Limb (tissue), 2 donors: ENCODE measurements around the gene ARHGAP19.
"Not testable (repeated sequence)": the region's sequence is repeated elsewhere in the genome, so short reads cannot be mapped to it uniquely, and the experiment has no call there.

ENCODE experiments used
- DNase-seq, 2 donors: peaks; one replicate each; pipeline ENCODE4 v3.0.0-alpha.2; 2016; ENCODE audit errors: extremely low spot score in 2 of 2

ARHGAP19 gene

GRCh38 chr10:97279121-97279815 is 13.2 kb downstream of the ARHGAP19 start:
- DNase-seq: no peak

- DNase-seq: peak in 1 of 2 donors; percentile 91
Measured at GRCh38 chr10:97278491-97278989, 13.9 kb downstream of the ARHGAP19 start.

- DNase-seq: no peak
Measured at GRCh38 chr10:97277551-97277950, 14.9 kb downstream of the ARHGAP19 start.

DNA sequence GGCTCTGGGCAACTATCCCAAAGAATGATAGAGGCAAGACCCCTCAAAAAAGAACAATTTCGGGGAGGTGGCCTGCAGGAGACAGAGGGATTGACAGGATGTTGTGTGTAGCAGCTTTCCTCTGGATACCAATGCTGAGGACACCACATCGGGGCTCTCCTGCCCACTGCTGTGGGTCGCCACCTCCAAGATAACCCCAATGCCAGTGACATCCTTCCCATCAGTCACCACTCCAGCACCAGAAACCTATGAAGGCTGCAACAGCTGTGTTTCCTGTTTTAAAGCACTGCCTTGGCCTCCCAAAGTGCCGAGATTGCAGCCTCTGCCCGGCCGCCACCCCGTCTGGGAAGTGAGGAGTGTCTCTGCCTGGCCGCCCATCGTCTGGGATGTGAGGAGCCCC is 17.6 kb downstream of the ARHGAP19 start:
- DNase-seq: no peak

GRCh38 chr10:97273700-97274099 is 18.7 kb downstream of the ARHGAP19 start:
- DNase-seq: no peak

DNA sequence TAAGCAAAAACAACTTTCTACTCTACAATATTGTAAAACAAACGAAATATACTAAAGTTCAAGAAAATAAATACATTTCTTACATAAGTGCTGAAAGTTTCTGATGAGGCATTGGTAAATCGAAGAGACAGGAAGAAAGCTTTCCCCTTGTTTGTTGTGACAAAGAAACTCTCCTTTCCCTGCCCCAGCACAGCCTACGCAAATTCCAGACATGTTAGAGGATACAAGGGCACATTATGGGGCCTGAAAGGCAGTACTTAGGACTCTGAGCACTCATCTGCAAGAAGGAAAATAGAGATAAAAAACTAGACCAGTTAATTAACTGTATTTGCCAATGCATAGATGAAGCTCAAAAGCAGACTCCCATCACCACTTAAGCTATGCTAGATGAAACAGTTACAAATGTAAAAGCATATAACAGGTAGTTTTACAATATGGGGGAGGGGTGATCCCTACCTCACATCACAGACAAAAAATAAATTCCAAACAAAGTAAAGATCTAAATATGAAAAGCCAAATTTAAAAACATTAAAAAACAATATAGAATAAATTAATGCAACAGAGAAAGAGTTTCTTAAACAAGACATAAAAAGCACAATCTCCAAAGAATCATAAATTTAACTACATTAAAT is 21.8 kb downstream of the ARHGAP19 start:
- DNase-seq: no peak

DNA sequence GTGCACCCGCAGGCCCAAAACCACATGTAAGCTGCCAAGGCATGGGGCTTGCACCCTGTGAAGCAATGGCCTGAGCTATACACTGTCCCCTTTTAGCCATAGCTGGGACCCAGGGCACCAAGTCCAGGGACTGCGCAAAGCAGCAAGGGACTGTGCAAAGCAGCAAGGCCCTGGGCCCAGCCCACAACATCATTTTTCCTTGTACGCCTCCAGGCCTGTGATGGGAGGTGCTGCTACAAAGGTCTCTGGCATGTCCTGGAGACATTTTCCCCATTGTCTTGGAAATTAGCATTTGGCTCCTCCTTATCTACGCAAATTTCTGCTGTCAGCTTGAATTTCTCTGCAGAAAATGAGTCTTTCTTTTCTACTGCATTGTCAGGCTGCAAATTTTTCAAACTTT is 24.8 kb downstream of the ARHGAP19 start:
- DNase-seq: no peak

- not testable (repeated sequence) for DNase-seq
Measured at GRCh38 chr10:97265095-97265494, 27.3 kb downstream of the ARHGAP19 start.

DNA sequence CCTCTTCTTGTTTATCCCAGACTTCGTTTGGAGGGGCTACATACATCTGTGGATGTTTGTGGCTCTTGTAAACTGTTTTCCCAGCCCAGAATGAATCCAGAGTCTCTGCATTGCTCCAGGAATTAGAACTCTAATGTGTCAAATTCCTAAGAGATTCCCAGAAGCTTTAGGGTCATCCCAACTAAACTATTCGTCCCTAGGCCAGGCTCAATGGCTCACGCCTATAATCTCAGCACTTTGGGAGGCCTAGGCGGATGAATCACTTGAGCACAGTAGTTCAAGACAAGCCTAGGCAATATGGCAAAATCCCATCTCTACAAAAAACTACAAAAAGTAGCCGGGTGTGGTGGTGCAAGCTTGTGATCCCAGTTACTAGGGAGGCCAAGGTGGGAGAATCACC is 28.5 kb downstream of the ARHGAP19 start:
- no peak for DNase-seq

GRCh38 chr10:97261656-97262055 is 30.8 kb downstream of the ARHGAP19 start:
- DNase-seq: no peak

DNA sequence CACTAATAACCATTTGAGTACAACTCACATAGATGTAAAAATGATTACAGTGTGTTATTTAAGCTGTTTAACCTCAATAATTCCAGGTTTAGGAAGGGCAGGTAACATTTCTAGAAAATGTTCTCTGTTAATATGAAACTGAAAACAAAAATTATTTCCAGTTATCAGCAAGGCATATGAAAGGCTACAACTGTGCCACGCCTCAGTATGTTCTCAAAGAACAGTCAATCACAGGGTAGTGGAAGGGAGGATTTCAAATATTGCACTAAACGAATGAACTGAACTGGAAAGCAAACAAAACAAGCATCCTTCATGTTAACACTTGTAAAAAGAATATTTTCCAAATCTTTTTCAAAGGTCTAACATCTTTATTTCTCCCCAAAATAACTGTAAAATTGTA is 31.3 kb downstream of the ARHGAP19 start:
- no peak for DNase-seq

GRCh38 chr10:97259119-97259518 is 33.3 kb downstream of the ARHGAP19 start:
- no peak for DNase-seq

DNA sequence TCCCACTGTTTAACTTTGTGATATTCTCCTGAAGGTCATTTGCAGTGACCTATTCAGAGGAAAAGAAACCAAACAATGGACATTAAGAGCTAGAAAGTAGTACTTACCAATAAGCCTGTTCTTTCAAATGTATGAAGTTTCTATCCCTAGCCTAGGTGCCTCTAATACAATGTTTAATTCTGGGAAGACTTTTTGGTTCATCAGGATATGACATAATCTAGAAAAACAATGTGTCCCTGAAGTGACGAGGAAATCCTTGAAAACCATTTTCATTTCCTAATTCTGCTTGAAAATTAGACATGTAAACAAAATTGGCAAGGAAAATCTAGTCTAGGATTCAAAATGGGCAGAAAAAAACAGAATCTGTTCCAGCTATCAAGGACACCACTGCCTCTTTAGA is 36.1 kb downstream of the ARHGAP19 start:
- DNase-seq: no peak

DNA sequence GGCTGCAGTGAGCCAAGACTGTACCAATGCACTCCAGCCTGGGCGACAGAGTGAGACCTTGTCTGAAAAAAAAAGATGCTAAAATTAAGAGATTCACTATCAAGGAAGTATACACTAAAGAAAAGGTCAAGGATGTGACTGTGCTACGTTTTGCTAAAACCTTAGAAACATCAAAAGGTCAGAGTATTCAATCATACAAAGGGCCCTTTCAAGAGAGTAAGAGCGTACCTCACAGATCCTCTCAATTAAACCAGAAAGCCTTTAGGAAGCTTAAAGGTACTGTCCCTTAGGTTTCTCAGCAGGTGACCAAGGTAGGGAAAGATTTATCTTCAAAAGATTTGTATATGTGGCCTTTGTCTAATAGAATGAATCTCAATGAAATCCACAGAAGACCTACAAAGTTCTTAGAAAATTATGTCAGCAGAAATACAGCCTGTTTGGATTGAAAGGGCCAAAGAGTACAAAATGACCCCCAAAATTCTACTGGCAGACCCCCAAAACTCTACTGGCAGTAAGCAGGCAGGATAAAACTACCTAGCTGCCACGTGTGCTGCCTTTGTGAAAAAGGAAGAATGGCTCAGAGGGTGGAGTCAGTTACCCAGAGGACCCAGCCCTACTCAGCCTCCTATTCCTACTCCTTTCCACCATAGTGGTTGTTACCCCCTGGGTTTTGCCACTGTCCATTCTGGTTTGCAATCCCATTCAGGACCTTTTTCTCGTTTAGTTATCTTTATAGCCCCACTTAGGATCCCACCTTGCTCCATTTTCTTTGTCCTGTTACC is 36.7 kb downstream of the ARHGAP19 start:
- DNase-seq: no peak

DNA sequence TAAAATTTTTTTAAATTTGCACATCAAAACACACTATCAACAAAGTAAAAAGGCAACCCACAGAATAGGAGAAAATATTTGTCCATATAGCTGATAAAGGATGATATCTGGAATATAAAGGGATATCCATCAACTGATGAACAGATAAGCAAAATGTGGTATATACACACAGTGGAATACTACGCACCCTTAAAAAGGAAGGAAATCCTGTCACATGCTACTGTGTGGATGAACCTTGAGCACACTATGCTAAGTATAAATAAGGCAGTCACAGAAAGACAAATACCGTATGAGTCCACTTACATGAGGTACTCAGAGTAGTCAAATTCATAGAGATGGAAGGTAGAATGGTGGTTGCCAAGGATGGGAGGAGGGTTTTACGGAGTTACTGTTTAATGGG is 37.7 kb downstream of the ARHGAP19 start:
- no peak for DNase-seq

- no peak for DNase-seq
Measured at GRCh38 chr10:97250952-97251351, 41.5 kb downstream of the ARHGAP19 start.

- DNase-seq: no peak
Measured at GRCh38 chr10:97243836-97244235, 48.6 kb downstream of the ARHGAP19 start.

- no peak for DNase-seq
Measured at GRCh38 chr10:97238855-97239254, 53.6 kb downstream of the ARHGAP19 start.

DNA sequence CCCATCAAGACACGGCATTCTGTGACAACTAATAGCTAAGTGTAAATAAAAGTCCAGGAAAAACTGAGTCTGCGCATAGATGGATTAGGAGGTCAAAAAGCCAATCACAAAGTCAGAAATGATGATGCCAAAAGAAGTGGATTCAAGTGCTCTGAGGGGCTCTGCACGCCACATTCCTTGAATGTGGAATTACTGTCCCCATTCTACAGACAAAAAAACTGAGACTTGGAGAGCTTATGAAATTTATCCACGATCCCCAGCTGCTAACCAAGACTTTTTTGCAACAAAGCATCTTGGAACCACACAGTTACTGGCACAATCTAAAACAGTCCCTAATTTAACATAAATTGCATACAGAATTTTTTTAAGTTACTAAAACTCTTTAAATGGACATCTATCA is 57.1 kb downstream of the ARHGAP19 start:
- no peak for DNase-seq

- DNase-seq: peak in 1 of 2 donors; percentile 48
Measured at GRCh38 chr10:97234400-97234799, 58.0 kb downstream of the ARHGAP19 start.

GRCh38 chr10:97230146-97230545 is 62.3 kb downstream of the ARHGAP19 start:
- no peak for DNase-seq

DNA sequence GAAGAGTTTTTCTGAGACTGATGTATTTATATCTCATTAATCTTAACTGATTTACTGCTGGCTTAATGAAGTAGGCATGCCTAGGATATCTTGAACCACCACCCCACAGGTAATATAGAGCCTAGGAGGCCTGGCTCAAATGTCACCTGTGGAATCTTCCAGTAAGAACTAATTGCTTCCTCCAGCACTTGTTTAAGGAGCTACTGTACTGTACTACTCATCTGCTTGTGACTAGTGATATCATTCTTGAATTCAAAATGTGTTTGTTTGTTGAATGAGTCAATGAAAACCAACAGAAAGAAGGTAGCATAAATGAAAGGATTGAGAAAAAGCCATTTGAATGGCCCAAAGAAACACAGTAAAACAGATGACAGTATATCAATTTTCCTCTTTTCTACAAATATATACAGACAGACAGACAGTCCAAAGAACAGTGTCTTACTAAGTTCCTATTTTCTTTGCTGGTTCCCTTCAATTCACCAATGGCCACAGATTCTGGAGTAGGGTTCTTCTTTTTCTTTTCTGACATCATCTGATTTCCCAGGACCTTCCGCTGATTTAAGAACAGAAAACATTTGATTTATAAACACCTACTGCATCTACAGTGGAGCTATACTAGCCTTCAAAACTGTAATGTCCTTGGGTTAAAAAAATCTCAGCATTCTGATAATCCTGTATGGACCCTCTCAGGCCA is 63.0 kb downstream of the ARHGAP19 start:
- DNase-seq: no peak
